TTC549 (cell line): ENCODE data around the gene RNU6-1.

Source experiments
- FAIRE-seq: peaks from 2 replicates; lab custom pipeline; 2012; peaks lifted over from hg19 to GRCh38; lab: Jason Lieb, UNC

The RNU6-1 gene

DNA sequence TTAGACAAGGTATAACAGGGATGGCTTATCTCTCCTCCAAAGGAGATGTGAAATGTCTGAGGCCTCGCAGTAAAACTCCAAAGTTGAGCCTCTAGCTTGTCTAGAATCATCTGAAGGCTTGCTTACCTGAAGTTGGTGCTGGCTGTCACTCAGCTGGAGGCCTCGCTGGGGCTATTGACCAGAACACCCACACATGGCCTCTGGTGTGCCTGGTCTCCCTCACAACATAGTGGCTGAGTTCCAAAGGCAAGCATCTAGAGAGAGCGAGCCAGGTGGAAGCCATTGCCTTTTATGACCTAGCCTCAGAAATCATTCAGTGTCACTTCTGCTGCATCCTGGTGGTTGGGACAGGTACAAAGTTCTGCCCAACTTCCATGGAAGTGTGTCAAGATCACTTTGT, 17.4 kb upstream of the RNU6-1 start:
- FAIRE-seq = no peak

DNA sequence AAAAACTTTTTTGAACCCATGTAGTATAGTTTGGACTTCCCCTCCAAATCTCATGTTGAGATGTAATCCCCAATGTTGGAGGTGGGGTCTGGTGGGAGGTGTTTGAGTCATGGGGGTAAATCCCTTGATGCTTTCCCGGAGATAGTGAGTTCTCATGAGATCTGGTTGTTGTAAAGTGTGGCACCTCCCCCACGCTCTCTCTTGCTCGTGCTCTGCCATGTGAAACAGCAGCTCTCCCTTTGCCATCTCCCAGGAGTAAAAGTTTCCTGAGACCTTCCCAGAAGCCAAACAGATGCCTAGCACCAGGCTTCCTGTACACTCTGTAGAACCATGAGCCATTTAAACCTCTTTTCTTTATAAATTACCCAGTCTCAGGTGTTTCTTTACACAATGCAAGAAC, 16.0 kb upstream of the RNU6-1 start:
- no peak for FAIRE-seq

DNA sequence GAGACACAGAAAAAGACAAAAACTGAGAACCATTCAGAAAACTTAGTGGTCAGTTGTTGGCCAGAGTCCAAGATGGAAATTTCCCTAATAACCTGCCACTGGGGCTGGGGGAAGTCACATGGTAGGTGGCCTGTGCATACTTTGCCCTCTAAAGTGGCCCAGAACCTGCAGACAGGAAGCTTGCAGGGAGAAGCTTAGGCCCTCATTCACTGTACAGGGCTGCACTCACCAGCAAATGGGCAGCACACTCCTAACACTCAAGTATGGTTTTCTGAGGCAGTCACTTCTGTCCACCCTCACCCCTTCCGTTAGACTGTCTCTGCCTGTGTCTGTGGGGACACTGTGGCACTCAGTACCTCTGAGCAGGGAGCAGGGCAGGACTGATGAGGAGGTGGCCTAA, 14.5 kb upstream of the RNU6-1 start:
- no peak for FAIRE-seq

DNA sequence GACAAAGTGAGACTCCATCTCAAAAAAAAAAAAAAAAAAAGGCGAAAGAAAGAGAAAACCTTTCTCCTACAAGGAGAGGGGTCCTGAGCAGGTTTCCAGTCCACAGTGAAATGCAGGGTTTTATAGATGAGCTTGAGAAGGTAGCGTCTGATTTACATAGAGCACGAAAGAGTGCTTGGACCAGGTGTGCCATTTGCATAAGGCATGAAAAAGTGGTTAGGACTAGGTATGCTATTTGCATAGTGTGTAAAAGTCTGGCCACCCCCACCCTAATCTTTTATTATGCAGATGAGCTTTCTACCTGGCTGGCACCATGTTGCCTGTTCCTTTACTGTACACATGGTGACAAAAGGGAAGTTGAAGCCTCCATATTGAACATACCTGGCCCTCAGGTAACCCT, 13.6 kb upstream of the RNU6-1 start:
- no peak for FAIRE-seq

DNA sequence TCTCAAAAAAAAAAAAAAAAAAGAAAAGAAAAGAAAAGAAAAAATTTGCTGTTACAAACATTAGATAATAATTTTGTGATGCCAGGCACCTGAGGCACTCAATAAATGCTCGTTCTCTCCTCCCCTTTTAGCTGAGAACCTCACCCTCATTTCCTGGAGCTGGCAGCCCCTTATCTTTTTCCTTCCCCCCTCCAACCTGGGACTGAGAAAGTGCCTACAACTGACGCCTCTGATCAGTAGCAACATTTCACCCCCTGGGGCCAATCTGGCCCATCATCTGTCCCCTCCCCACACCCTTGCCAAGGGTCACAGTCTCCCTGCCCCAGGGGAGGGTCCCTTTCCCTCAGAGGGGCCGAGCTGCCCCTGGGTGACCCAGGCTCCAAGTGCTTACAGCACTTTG, 12.6 kb upstream of the RNU6-1 start:
- FAIRE-seq = no peak

GRCh38 chr15:67850994-67851571, 11.2 kb upstream of the RNU6-1 start:
- no peak for FAIRE-seq

DNA sequence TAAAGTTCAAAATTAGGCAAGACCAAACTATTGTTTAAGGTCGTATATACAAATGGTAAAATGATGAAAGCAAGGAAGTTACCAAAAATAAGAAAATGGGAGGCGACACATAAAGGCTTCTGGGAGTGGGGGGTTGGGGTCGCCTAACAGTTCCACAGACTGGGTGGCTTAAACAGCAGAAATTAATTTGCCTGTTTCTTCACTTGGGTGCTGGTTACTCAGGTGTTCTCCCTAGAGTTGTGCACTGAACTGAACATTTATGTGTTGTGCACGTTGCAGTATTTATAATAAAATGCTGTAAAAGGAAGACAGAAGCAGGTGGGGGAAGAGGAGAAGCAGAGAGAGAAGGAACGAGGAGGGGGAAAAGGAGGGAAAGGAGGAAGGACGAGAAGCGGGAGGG, 10.5 kb upstream of the RNU6-1 start:
- no peak for FAIRE-seq

GRCh38 chr15:67849538-67849937, 9.7 kb upstream of the RNU6-1 start:
- FAIRE-seq = no peak

- FAIRE-seq = no peak
Measured at GRCh38 chr15:67845974-67846373, 6.1 kb upstream of the RNU6-1 start.

DNA sequence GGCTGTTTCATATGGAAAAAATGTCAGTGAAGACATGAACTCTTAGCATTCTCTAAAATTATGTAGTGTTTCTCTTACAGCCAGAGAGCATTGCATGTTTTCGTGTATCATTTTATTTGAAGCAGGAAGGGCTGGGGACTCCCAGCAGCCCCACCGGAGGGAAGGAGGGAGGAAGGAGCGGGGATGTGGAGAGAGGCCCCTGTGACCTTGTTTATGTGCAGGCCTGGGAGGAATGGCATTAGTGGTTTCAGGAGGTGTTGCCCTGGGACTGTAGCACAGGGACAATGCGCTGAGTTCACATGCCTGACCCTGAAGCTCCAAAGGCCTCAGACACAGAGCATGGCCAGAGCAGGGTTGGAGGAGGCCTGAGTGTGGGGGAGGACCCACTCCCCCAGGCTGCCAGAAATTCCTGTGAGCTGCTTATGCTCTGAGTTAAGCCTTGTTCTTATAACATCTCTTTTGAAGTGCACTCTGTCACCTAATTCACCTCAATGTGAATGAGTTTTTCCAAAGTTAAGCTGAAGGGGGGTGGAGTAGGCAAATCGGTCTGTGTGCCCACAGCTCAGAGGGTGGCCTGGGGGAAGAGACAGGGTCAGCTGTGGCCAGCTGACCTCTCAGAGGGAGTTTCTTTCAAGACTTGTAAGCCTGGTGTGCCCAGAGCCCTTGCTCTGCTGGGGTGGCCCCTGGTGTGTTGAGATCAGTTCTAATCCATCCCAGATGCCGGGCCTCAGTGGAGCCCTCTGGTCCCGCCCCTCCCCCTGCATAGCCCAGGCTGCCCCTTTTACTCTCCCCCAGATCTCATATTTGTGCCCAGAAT, 3.9 kb upstream of the RNU6-1 start:
- FAIRE-seq = peak; percentile 80

- FAIRE-seq = no peak
Measured at GRCh38 chr15:67843092-67843501, 3.3 kb upstream of the RNU6-1 start.

GRCh38 chr15:67841513-67841762, 1.6 kb upstream of the RNU6-1 start:
- no peak for FAIRE-seq

DNA sequence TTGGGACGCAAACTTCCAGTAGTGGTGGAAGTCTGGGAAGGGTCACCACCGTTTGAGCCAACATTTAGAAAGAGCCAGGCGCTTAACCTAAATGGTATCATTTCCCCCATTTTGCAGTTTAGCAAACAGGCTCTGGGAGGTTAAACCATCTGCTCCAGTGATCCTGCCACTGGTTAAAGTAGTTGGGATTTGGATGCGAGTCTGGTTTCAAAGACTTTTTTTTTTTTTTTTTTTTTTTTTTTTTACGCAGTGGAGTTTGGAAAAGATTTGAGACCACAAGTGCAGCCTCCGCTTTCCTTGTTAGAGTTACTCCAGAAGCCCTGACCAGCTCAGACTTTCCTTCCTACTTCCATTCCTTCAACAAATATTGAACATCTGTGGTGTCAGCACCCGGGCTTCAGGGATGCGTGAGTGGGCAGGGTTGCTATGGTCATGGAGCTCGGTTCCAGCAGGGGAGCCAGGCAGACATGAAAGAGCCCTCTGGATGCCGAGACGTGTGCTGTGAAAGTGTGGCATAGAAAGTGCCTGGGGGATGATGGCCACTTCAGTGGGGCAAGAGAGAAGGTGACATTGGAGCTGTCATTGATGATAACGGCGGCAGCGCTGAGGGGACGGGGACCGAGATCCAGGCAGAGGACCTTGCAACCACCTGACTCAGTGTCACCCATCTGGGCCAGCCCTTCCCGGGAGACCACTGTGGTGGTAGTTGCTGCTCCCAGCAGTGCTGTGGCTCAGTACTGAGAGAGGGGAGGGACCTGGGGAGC, 1.1 kb upstream of the RNU6-1 start:
- FAIRE-seq = no peak

GRCh38 chr15:67839499-67839928, 331 bp downstream of the RNU6-1 start:
- no peak for FAIRE-seq

DNA sequence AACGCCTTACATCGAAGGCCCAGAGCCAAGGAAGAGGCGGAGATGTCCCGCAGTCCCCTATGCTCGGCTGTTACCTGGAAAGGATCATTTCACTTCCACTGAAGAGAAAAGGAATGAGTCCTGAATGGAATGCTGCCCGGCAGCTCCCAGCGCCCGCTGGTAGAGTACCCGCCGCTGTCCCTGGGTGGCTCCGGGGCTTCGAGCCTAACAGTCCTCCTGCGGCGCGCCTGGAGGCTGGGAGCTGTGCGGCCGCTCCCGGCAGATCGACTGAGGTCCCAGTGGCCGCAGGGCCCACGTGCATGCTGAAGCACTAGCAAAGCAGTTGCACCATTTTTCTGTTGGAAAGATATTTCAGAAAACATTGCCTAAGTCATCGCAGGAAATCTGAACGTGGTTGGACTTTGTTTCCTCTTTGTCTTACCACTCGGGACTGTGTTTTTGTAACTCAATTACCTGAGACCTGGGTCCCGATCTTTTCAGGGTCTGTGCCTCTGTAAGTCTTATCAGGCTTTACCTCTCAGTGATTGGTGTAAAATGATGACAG, 984 bp downstream of the RNU6-1 start:
- FAIRE-seq = no peak

DNA sequence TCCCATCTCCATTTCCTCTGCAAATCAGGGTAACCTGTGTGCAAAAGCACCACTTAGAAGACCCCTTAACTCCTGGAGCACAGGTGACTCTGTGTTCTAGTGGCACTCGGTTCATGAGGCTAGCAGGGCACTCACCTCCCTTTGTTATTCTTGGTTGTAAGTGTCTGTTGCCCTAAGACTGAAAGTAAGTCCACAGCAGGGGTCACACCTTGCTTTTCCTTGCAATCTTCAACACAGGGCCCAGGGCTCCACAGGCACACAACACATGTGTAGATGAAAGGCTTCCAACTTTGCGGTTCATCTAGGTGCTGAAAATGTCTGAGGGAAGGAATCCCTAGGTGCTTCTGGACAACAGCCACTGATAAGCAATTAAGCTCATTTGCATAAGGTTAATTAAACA, 2.9 kb downstream of the RNU6-1 start:
- no peak for FAIRE-seq

GRCh38 chr15:67836477-67836876, 3.4 kb downstream of the RNU6-1 start:
- FAIRE-seq = peak; percentile 67

DNA sequence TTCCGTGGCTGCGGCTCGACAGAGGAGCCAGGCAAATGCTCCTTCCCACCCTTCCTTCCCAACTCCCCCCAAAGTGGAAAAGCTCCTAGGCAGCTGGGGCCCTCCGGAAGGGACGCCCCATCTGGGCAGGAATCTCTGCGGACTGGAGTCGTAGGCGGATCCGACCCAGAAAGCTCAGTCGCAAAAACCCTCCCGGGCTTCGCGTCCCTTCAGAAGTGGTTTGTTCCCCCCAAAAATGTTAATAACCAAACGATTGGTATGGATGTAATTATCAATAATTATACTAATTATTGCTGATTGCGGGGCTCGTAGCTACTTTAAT, 3.8 kb downstream of the RNU6-1 start:
- no peak for FAIRE-seq

GRCh38 chr15:67835297-67836133, 4.3 kb downstream of the RNU6-1 start:
- FAIRE-seq = no peak

DNA sequence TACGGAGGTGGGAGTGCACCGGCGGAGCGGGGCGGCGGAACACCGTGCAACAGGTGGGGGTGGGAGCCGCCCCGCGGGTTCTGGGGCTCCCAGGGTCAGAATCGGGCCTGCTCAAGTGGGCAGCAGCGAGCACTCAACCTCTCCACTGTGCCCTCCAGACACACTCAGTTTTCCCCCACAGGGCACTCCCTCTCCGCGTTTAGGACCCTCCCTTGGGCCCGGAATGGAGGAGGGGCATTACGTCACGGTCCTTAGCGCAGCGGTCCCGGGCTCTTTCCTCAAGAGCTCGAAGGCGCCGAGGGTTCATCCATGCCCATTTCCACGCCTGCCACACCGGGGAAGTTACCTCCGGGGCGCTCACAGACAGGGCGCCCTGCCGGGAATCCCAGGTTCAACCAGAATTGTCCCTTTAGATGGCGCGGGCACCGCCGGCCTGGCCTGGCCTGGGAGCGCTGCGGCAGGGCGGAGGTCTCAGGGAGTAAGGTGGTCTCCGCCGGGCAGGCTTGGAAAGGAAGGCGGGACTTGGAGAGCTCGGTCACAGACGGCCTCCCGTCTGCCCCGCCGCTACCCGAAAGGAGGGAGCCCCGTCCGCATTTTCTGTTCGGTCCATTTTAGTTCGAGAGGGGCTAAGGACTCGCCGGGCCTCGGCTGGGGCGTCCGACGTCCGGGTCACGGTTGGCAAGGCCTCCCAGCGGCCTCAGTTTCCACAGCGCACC, 5.1 kb downstream of the RNU6-1 start:
- no peak for FAIRE-seq

DNA sequence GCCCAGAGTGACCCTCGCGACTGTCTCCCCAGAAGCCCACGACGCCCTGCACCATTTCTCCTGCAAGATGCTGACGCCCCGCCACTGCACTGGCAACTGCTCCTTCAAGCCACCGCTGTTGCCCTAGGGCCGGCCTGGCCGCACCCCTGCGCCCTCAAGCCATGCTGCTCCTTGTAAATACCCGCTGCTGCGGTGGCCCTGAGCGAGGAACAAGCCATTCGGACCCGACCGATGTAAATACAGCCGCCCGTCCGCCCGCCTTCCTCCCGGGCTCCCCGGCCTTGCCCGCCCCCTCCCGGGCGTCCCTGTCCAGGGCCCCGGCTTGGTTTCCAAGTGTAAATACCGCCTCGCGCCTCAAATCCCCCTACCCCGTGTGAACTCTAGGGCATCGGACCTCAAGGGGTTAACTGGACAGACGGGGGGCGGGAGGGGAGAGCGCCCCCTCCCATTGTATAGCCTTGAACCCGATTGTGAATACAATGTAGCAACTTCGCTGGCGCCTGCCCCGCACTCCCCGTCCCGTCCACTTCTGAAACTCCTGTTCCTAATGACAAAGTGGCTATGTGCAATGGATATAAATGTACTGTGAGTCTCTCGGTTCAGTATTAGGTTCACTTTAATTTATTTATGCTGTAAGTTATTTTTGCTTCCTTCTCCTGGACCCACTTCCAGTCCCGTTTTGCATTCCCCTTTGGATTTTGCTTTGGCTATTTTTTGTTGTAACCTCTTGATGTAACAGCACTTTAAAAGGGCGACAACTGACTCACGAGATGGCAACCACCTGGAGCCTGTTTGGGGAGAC, 5.9 kb downstream of the RNU6-1 start:
- FAIRE-seq = no peak
